CMK (cell line): ENCODE results near the gene MKX.

Source experiments
- DNase-seq: peaks from one replicate; pipeline ENCODE4 v3.0.0-alpha.2; 2010; ENCODE audit warnings: low read depth

The MKX gene, protein sequence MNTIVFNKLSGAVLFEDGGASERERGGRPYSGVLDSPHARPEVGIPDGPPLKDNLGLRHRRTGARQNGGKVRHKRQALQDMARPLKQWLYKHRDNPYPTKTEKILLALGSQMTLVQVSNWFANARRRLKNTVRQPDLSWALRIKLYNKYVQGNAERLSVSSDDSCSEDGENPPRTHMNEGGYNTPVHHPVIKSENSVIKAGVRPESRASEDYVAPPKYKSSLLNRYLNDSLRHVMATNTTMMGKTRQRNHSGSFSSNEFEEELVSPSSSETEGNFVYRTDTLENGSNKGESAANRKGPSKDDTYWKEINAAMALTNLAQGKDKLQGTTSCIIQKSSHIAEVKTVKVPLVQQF

DNA sequence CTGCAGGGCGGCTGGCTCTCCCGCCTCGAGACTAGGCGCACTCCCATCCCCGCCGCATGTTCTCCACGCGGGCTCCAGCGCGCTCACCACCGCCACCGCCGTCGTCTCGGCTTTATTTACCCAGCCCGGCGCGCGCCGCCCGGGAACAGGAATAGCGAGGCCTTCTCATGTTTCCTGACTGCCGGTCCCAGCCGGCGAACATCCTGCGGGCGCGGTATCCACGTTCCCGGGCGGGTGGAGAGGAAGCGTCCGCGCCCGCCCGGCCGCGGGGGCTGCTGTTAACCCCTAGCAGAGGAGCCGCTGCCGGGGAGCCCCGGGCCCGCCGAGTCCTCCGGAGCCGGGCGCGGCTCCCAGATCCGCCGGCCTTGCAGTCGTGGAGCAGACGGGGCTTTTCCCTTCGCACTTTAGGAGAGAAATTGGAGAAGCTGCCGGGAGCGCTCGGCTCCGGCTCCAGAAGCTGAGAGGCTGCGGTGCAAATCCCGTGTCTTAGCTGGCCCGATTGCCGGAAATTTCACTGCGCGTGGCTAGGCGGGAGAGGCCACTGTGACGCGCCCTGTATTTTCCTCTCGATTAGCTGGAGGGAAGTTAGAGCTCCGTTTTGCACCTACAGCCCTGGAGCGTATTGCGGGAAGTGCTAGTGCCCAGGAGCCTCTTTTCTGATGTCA is at the start of gene MKX:
Gene MKX, minus strand, starts transcription at position 88 of the 665 bp plus-strand sequence. CDS start 2,404 bp downstream, outside the sequence.
- DNase-seq, result no peak

DNA sequence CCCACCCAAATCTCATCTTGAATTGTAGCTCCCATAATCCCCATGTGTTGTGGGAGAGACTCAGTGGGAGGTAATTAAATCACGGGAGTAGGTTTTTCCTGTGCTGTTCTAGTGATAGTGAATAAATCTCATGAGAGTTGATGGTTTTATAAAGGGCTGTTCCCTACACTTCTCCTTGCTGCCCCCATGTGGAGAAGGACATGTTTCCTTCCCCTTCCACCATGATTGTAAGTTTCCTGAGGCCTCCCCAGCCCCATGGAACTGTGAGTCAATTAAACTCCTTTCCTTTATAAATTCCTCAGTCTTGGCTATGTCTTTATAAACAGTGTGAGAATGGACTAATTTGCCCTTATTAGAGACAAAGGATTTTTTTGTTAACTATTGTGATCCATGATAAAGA is 48.5 kb upstream of the MKX start:
- no peak for DNase-seq

DNA sequence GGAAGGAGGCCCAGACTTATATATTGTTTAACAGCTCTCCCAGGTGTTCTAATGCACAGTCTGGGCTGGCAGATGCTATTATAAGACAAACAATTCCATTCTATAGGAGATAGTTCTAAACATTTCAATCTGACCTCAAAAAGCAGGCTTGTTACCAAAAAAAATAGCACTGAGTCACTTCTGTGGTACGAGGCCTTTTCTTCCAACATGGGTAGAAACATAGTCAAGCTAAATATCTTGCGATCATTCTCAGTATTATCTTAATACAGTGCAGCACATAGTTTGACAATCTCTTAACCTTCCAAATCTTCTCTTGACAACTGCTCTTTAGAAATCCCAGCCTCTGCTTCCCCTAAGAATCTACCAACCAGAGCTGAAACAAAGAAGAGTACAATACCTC is 46.6 kb upstream of the MKX start:
- DNase-seq, result no peak

DNA sequence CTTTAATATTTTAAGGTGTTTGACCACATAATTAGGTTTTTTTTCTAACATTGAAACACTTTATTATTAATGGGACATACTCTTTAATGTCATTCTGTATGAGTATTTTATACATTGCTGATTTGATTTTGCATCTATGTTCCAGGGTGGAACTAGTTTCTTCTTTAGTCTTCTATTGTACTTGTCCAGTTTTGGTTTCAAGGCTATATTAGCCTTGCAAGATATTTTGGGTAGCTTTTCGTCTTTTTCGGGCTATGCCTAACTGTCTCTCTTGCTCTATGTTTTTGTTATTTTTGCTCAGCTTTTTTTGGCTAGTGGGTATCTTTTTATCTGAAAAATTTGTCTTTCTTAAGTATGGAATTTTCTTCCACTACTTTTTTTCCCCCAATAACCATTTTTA is 38.7 kb upstream of the MKX start:
- no peak for DNase-seq

DNA sequence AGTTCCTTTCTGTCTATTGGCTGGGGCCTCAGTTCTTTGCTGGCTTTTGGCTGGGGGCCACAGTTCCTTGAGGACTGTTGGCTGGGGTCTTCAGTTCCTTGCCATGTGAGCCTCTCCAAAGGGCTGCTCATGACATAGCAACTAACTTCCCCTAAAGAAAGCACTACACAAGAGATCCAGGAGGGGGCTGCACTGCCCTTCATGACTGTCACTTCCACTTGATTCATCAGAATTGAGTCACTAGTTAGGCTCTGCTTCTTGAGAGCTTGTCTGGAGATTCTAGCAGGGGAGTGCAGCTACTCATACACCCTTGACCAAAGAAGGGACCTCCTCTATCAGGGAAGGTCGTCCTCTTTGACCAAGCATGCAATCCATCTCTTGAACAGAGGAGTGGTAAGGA is 38.0 kb upstream of the MKX start:
- DNase-seq, result no peak

DNA sequence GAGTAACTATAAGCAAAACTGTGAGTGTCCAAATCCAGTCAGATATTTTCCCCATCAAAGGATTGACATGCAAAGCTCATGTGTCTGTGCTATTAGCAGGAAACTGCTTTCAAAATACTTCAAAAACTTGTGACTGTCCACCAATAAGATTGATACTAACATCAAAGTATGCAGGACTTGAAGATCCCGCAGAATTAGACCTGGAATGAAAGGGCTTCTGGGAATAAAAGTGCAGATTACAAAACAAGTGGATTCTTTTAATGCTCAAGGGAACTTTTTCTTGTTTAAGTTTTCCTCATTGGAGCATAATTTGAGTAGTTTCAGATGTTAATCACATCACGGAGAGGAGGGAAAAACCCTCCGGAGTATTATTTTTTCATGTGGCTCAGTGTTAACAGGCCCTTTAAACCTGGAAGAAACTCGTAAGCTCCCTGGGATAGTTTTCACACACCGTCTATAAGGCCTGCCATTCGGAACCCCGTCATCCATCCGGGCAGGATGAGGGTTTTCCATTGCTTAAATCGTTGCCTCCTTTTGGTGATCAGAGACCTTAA is 33.9 kb upstream of the MKX start:
- no peak for DNase-seq

DNA sequence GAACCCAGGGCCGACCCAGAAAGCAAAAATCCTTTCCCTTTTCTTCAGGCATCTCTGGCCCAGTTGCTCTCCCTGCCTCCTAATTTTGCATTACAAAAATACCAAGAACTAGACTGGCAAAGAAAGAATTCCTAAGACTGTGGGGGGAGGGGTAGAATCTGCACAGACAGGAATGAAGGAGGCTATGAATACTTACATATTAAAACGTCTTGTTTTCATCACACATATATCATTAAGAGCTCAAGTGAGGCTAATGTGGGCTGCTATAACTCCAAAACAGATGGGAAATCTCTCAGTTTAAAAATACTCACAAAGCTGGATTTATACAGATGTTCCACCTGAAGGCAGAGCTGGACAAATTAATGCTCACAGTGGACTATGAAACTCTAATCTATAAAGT is 29.2 kb upstream of the MKX start:
- DNase-seq, result no peak

DNA sequence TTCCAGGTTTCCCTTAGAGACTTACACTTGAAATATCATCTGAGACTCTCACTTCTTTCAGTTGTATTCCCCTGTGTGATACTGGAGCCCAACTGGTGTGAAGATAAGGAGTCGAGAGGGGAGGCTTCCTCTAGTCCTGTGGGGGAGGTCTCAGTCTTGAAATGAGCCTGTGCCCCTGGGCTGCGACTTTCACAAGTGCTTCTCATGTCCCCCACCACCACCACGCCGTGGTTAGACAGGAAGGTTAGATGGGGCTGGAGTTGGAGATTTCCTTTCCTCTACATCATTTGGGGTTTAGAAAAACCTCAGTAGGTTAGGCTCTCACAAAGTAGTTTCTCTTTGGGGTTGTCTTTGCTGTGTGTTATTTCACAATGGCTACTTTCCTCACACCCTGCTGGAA is 25.6 kb upstream of the MKX start:
- DNase-seq, result no peak

DNA sequence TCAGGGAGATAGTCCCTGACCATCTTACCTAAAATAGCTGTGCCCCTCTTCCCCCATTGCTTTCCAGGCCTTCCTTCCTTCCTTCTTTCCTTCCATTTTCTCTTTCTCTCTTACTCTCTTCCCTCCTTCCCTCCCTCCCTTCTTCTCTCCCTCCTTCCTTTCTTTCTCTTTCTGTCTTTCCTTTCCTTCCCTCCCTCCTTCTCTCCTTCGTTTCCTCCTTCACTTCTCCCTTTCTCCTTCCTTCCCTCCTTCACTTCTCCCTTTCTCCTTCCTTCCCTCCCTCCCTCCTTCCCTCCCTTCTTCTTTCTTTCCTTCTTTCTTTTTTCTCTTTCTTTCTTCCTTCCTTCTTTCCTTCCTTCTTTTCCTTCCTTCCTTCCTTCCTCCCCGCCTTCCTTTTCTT is 24.6 kb upstream of the MKX start:
- DNase-seq, result no peak

DNA sequence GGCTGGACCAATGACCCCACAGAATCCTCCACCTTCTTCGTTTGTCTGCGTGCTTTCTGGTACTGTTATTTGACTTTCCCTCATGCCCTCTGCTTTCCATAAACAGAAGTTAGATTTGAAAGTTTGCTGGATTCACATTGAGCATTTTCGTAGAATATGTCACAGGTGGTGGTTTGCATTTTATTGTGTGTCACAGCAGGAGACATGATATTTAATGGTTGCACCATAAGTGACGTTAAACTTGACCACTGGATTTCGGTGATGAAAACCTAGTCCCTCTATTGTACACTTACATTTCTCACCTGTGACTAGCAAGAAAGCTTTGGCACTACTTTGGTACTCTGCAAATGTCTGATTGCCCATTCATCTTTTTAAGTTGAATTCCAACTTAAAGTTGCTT is 15.2 kb upstream of the MKX start:
- DNase-seq, result no peak

DNA sequence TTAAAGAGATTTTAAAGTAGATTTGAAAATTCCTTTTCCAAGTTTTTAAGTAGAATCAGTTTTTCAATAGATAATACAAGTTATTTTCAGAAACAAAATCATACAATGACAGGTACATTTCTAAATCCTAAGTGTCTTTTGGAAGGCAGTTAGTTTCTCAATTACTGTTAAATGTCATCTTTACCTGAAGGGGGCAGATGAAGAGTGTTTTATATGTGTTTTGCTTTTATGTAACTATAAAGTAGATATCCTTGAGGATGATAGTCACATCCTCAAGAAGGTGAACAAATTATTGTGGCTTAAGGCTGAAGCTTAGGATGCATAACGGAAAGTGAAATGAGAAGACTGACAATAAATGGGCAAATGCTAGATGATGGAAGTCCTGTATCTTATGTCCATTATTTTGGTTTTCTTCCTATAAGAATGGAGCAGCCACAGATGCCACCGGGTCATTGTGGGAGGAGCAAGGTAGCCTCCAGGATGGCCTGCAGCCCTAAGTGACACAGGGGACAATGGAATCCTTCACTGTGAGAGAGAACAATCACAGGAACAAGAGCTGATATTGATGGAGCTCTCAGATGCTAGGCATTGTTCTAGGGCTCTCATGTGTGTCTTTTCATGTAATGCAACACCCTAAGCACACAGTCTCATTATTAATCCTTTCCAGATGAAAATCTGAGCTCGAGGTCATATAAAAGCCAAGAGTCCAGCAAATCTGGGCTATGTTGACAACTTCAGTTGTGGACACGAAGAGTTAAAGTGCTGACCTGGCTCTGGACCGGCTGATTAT is 14.1 kb upstream of the MKX start:
- DNase-seq, result no peak

DNA sequence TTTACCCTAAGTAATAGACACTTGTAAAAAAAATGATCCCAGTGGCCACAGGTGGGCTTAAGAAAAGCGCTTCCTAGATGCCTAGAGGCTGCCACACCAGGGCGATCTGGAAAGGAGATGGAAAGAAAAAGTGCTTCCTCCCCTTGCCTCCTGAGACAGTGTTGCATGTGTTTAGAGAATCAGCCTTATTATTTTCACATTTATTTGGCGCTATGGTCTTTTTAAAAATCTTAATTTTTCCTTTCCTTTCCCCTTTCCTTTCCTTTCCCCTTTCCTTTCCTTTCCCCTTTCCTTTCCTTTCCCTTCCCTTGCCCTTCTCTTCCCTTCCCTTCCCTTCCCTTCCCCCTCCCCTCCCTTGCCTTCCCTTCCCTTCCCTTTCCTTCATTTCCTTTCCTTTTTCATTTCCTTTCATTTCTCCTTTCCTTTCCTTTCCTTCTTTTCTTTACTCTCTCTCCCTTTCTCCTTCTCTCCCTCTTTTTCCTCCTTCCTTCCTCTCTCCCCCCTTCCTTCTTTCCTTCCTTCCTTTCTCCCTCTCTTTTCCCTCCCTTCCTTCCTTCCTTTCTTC is 7.1 kb upstream of the MKX start:
- DNase-seq, result no peak

DNA sequence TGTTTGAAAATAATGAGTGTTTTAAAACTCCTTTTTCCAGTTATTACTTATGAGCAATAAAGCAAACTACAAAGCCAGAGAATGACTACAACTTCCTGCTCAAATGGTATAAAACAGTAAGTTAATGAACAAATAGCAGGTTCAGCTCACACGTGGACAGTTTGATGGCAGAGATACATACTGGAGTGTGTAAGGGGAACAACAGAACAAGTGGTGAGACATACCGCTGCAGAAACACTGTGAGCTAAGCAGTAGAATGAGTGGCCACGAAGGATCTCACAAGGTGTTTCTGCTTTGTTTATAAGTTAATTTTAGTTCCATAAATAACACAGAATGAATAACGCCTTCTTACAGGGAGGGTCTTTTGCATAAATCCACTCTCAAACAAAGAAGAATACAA is 3.0 kb upstream of the MKX start:
- no peak for DNase-seq

DNA sequence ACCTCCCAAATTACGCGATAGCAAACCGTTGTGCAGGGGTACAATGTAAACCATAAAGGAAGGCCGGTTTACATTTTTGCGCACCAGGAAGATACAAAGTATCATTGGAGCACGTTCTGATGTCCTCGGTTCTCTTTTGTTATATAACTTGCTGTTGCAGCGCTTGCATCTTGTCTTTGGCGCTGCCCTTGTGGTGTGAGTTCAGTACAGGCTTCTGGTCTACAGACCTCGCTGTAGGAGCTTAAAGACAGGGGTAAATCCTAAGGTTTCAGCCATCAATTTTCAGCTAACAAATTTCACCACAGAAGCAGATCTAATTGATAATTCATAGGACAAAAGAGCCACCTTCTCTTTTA is 1.5 kb upstream of the MKX start:
- DNase-seq, result no peak

DNA sequence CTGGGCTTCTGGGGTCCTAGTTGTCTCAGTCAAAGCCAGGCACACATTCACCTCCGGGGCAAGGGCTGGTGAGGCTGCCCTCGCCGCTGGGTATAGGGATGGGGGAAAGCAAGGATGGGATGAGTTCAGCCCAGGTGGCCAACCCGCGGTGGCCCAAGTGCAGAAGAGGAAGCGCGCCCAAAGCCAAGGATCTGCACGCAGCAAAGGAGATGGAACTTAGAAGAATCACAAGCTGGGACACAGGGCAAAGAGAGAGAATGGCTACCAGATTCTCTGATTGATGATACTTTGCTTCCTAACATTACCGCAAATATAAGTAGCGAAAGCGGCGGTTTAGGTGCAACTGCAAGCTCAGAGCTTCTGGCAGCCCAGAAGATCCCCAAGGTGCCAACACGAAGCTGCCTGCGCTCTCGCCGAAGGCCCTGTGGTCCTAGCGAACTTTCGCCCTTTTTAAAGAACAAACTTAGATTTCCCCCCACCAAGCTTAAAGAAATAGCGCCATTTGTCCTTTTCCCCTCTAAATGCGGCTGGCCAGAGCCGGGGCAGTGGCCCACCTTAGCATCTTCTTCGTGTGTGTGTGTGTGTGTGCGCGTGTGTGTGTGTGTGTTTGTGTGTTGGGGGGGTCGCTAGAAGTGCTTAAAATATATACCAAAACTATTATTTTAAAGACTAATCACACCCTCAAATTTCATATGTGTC is 927 bp upstream of the MKX start:
- DNase-seq, result no peak

DNA sequence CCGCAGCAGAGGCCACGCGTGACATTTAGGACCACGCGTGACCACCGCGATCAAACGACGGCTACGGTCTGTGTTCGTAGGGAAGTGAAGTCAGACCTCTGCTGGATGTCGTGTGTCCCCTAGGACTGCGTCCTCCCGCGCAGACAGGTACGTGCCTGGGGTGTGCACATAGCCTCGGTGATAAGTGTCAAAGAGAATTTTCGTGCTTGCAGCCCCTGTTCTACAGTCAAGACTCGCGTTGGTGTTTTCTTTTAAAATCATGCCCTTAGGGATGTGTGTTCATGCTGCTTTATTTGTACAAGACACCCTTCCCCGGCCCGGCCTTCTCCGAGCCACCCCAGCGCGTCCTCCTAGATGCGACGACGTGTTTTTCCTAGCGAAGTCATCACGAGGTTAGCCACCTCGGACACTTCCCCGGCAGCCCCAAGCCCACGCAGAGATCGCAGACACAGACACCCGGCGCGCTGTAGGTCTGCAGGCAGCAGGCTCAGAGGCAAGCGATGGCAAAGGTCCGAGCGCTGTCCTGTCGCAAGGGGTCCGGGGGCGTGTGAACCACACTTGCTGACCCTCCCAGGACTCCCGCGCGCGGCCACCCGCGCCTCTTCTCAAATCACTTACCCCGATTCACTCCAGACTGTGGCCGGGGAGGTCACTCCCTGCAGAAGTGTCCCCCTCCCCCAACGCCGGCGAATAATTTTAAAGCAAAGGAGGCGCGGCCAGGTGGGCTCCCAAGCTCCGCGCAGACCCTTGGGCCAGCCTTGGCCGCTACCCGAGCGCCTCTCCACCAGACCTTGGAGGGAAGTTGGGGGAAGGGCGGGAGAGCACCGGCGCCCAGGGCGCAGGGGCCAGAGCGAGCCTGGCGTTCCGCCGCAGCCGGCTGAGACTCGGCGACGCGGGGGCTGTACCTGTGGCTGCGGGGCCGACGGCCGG is 552 bp downstream of the MKX start:
- DNase-seq, result no peak

DNA sequence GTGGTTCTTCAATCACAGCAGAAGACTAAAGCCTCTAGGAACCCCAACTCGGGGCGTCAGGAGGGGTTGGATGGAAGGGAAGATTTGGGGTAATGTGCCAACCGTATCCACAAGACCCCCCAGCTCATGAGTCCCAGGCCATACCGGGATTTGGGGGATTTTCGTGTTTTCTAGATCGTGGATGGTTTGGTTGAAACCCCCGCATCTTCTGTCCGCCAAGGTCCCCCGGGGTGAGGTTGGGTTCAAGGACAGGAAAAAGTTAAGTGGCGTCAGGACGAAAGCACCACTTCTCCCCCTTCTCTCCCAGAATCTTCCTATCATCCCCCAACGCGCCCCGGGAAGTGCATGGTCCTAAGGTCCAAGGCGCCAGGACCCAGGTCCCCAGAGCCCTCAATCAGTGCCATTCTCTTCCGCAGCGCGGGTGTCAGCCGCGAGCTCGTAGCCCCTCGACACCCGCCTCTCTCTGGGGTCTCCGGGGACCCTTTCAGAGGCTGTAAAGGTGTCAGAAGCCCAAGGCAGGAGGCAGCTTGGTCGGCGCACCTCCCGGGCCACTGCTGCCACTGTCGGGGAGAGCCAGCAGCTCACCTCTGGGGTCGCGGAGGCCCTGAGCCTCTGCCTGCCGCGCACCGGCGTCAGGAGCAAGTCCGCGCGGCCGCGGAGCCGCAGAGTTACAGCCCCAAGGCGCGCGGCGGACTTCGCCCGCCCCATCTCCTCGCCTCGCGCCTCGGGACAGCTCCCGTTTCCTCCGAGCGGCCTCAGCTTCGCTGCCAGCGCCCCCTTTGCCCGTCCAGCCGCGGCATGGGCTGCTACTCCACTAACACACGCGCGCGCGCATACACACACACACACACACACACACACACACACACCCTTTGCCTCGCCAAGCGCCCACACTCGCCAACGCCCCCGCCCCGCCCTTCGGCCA is 1.5 kb downstream of the MKX start:
- no peak for DNase-seq

DNA sequence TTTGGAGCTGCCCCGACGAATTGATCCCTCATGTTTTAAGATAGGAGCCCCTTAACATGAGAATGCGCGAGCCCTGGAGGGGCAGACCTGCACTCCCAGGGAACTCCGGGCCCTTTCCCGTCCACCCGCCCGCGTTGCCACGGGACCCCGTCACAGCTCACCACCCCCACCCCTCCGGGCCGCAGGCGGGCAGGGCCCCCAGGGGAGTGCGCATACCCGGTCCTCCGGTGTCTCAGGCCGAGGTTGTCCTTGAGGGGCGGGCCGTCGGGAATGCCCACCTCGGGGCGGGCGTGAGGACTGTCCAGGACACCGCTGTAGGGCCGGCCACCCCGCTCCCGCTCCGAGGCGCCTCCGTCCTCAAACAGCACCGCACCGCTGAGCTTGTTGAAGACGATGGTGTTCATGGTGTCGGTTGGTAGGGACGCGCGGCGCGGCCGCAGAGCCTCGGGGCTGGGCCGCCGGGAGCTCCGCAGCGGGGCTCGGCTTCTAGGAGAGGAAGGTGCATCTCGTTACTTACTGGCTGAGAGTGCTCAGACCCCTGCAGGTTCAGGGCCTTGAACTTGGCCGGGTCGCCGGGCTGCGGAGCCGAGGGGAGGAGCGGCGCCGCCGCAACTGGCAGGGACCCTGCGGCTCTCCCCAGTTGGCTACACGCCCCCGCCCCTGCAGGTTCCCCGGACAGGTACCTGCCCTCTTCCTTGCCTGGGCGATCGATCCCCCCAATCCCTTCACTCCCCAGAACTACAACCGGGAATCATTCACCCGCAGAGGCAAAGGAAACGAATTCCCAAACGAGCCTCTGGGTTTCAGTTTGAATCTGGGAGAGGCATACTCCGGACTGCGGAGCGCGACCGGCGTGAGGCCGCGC is 2.4 kb downstream of the MKX start:
- DNase-seq, result no peak
